H7 (cell line): ENCODE measurements around the gene JSRP1. TPM values are rescaled to one million over a fixed set of nuclear protein-coding genes. Genes with fewer than 3 reads are reported as not detected.

Experiments used
- DNase-seq: peaks from one replicate; pipeline ENCODE4 v3.0.0; 2012
- H3K27me3 ChIP-seq: 2 replicates; pipeline ENCODE4 v1.6.0; 2011; ENCODE audit warnings: mild to moderate bottlenecking, low read length; ENCODE audit not compliant: control insufficient read depth, insufficient read depth
- H3K36me3 ChIP-seq: replicated peaks from 2 replicates; pipeline ENCODE4 v1.5.1; 2011; ENCODE audit warnings: low read length; ENCODE audit not compliant: control insufficient read depth, insufficient read depth
- H3K4me3 ChIP-seq: 2 replicates; pipeline ENCODE4 v1.5.1; 2011; ENCODE audit warnings: low read depth, mild to moderate bottlenecking, control low read depth, low read length, moderate library complexity; ENCODE audit not compliant: insufficient read depth
- total RNA-seq: library from RNA; depleted of rRNA; stranded (reverse); fragments of >200 nt; shearing (Covaris generic); gene quantifications from 2 replicates; pipeline ENCODE4 v1.2.3, GENCODE V29; 2014

Gene JSRP1
- total RNA-seq, 1 experiment from 2014 or later = not detected

- DNase-seq = peak; percentile 76
- Histone ChIP-seq H3K4me3 (no peak overlapping the region), H3K36me3 (peaks cover 5% of the 10 kb centered on the region), H3K27me3 (no peaks in the 10 kb centered on the region)
Observed at GRCh38 chr19:2230033-2230531, 26.1 kb downstream of the JSRP1 start.

DNA sequence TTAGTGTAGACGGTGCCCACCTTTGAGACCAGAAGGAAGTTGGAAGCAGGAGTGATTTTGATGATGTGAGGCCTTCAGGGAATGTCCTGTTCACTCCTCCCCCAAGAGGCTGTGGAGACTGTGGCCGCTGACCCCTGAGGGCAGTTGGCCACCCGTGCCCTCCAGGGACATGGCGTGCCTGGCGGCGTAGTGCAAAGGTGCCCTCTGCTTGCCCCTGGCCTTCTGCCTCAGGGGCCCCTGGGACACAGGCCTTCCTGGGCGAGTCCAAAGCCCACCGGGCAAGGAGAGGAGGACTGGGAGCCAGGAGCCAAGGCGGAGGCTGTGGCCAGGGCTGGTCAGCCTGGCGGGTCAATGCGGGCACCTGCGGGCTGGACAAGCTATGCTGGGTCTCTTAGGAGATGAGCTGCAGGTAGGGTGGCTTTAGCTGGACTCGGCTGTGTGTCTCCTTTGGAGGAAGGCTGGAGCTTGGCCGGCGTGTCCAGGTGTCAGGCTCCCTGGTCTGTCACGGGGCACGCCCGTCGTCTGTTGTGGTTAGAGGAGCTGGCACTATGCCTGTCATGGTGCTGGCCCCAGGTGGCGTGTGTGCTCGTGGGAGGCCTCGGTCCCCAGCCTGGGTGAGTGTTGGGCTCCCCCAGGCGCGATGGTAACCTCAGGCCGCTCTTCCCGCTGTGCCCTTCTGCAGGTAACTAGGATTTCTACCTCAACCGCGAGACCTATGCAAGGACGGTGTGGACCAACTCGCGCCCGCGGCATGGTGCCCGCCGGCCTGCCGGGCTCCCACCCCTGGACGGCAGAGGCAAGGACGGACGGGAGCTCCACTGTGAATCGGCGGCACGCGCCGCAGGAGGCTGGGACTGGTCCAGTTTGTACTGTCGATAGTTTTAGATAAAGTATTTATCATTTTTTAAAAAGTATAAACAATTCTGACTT, 26.8 kb downstream of the JSRP1 start:
- H3K36me3 ChIP-seq = peaks cover 8% of the 10 kb centered on the region
- H3K27me3 ChIP-seq = no peaks in the 10 kb centered on the region
- DNase-seq = peak; percentile 68
- H3K4me3 ChIP-seq = no peak overlapping the region

GRCh38 chr19:2228157-2229030, 27.8 kb downstream of the JSRP1 start:
- peaks cover 4% of the 10 kb centered on the region for H3K36me3 ChIP-seq
- DNase-seq = no peak
- H3K4me3 ChIP-seq = no peak overlapping the region
- no peaks in the 10 kb centered on the region for H3K27me3 ChIP-seq

DNA sequence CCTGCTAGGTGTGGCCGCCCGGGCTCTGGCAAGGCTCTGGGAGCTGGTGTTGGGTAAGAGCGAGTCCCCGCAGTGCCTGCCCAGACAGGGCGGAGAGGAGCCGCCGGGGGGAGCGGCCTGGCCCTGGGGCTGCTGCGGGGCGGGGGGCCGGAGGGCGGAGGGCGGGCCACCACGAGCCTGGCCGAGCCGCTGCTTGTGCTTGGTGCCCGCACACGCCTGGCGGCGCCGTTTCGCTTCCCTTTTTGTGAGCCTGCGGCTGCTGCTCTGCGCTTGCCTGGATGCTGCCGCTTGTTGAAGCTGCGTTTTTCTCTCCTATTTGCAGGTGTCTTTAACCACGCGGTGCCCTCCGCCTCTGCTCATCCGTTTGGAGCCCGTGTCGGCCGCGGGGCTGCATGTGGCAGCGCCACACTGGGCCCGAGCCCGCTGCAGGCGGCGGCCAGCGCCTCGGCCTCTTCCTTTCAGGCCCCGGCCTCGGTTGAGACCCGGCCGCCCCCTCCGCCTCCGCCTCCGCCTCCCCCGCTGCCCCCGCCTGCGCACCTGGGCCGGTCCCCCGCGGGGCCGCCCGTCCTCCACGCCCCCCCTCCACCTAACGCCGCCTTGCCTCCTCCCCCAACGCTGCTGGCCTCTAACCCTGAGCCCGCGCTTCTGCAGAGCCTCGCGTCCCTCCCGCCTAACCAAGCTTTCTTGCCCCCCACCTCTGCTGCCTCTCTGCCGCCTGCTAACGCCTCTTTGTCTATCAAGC, 28.6 kb downstream of the JSRP1 start:
- Histone ChIP-seq H3K4me3 (no peak overlapping the region), H3K27me3 (no peaks in the 10 kb centered on the region), H3K36me3 (peaks cover 4% of the 10 kb centered on the region)
- peak; percentile 80 for DNase-seq

DNA sequence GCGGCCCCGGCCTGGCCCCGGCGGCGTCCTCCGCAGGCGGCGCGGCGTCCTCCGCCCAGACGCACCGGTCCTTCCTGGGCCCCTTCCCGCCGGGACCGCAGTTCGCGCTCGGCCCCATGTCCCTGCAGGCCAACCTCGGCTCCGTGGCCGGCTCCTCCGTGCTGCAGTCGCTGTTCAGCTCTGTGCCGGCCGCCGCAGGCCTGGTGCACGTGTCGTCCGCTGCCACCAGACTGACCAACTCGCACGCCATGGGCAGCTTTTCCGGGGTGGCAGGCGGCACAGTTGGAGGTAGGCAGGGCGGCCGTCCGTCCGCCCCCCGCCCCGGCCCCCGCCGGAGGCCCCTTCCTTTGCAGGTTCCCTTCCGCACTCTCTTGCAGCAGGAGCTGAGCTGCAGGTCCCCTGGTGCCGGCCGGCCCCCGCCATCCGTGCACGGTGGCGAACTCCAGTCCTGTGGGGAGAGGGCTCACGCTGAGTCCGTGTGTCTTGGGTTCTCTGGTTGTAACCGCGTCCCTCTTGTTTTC, 29.3 kb downstream of the JSRP1 start:
- Histone ChIP-seq H3K4me3 (no peak overlapping the region), H3K36me3 (peaks cover 4% of the 10 kb centered on the region), H3K27me3 (no peaks in the 10 kb centered on the region)
- peak; percentile 68 for DNase-seq

DNA sequence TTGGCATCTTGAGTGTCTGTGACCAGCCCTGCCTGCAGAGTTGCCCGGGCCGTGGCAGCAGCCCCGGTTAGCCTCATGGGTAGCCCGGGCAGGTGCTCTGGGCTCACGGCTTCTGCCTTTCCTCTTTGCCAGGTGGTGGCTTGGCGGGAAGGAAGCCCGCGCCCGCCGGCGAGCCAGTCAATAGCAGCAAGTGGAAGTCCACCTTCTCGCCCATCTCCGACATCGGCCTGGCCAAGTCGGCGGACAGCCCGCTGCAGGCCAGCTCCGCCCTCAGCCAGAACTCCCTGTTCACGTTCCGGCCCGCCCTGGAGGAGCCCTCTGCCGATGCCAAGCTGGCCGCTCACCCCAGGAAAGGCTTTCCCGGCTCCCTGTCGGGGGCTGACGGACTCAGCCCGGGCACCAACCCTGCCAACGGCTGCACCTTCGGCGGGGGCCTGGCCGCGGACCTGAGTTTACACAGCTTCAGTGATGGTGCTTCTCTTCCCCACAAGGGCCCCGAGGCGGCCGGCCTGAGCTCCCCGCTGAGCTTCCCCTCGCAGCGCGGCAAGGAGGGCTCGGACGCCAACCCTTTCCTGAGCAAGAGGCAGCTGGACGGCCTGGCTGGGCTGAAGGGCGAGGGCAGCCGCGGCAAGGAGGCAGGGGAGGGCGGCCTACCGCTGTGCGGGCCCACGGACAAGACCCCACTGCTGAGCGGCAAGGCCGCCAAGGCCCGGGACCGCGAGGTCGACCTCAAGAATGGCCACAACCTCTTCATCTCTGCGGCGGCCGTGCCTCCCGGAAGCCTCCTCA, 30.0 kb downstream of the JSRP1 start:
- peaks cover 4% of the 10 kb centered on the region for H3K36me3 ChIP-seq
- no peaks in the 10 kb centered on the region for H3K27me3 ChIP-seq
- no peak for DNase-seq
- H3K4me3 ChIP-seq = no peak overlapping the region

DNA sequence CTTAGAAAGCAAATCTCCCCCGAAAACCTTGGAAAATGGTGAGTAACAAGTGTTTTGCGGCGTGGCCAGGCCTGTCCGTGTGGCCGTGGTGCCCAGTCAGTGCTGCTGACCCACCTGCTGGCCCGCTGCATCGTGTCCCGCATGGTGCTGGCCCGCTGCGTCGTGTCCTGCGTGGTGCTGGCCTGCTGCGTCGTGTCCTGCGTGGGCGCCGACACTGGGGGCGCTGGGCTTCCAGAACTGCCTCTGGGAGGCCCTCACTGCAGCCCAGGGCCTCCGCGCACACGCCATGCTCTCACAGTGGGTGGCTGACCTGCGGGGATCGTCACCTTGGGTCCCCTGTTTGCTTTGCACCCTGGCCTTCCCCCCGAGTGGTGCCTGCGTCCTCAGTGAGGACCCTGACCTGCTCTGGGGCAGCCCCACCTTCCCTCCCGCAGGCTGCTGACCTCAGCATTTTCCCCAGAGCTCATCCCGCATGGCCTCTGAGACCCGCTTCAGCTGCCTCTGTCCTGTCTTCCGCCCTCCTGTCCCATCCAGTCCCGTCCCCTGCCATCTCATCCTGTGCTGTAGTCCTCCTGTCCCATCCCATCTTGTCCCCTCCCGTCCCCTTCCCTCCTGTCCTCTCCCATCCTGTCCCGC, 30.7 kb downstream of the JSRP1 start:
- no peak overlapping the region for H3K4me3 ChIP-seq
- no peaks in the 10 kb centered on the region for H3K27me3 ChIP-seq
- peaks cover 4% of the 10 kb centered on the region for H3K36me3 ChIP-seq
- no peak for DNase-seq

DNA sequence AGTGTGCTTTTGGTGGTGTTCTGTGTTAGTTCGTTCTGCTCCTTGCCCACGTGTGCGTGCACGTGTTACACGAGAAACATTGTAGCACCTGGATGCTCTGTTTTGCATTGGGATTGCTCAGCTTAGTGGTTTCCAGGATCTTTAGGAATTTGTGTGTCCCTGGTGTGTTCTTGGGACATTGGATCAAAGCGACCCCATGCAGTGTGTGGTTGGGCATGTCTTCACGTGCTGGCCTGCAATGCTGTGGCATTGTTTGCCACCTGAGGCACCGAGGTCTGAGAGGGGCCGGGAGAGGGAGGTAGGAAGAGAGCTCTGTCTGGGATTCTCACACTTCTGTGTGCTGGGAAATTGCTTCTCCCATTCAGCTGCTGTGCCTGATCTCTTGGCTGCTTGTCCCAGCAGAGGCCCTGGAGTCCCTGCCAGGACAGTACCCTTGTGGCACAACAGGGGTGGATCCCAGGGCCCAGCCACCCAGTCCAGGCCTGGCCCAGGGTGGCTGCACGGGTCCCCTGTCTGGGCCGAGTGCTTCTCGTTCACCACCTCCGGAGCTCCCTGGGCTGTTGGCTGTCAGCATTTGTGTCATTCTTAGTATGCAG, 31.4 kb downstream of the JSRP1 start:
- no peak for DNase-seq
- Histone ChIP-seq H3K27me3 (no peaks in the 10 kb centered on the region), H3K36me3 (peaks cover 4% of the 10 kb centered on the region), H3K4me3 (no peak overlapping the region)

- Histone ChIP-seq H3K27me3 (no peaks in the 10 kb centered on the region), H3K36me3 (peaks cover 5% of the 10 kb centered on the region), H3K4me3 (no peak overlapping the region)
- DNase-seq = no peak
Observed at GRCh38 chr19:2223959-2224358, 32.3 kb downstream of the JSRP1 start.

- Histone ChIP-seq H3K27me3 (no peaks in the 10 kb centered on the region), H3K4me3 (no peak overlapping the region), H3K36me3 (peaks cover 5% of the 10 kb centered on the region)
- no peak for DNase-seq
Observed at GRCh38 chr19:2223391-2223790, 32.8 kb downstream of the JSRP1 start.

- Histone ChIP-seq H3K36me3 (peaks cover 10% of the 10 kb centered on the region), H3K27me3 (no peaks in the 10 kb centered on the region), H3K4me3 (no peak overlapping the region)
- peak; percentile 82 for DNase-seq
Observed at GRCh38 chr19:2221918-2222317, 34.3 kb downstream of the JSRP1 start.

- Histone ChIP-seq H3K27me3 (no peaks in the 10 kb centered on the region), H3K4me3 (no peak overlapping the region), H3K36me3 (peaks cover 12% of the 10 kb centered on the region)
- no peak for DNase-seq
Observed at GRCh38 chr19:2221250-2221831, 34.9 kb downstream of the JSRP1 start.
